Measurements from ENCODE around the gene PNO1.
"Not testable (repeated sequence)": the region's sequence is repeated elsewhere in the genome, so short reads cannot be mapped to it uniquely, and the experiment has no call there.

Gene PNO1

DNA sequence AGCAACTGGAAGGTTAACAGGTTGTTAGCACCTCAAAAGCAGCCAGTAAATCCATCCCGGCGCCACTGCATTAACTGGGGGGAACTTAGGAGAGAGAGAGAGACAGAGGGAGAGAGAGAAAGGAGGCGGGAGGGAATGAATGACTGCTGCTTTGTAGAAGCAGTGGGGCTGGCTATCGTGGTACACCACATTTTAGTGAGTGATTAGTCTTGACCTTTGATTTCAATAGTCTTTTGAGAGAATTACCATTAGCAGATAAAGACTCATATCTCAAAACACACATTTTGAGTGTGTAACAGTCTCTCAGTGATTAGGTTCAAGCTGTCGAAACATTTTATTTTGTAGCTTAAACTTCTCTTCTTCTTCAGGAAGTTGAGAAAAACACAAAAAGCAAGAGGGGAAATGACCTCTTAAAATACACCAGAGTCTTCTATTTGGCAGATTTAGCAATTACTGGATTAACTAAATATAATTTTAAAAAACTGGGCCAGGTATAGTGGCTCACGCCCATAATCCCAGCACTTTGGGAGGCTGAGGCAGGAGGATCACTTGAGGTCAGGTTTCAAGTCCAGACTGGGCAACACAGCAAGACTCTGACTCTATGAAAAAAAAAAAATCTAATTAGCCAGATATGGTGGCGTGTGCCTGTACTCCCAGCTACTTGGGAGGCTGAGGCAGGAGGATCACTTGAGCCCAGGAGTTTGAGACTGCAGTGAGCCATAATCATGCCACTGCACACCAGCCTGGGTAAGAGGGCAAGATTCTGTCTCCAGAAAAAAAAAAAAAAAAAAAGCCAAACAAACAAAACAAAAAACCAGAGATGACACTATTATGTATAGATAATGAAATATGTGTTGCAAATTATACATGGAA, 22.0 kb upstream of the PNO1 start:
- Mint-ChIP-seq H3K9me3 (no peaks in the 10 kb centered on the region), H3K36me3 (peaks cover 56% of the 10 kb centered on the region), H3K4me1 (no peaks in the 10 kb centered on the region), H3K27ac (peak overlapping the region; percentile 66), H3K4me3 (no peak overlapping the region)
- DNase-seq (ENCODE audit: low spot score in 2 of 2) (no peak), ATAC-seq (no peak)

DNA sequence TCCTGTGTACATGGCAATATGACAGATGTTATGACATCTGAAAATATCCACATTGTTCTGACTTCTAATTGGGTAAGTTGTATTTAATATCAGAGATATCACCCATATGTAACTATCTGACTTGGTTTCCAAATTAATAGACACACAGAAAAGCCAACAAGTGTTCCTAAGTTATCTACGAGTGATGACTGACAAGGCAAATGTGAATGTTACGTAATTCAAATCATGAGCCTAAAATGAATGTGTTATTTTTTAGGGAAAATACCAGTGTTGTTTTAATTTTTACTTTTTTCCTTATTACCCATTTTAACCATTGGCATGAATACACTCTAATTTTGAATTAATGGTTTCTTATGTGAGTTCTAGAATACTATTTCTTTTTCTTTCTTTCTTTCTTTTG, 15.8 kb upstream of the PNO1 start:
- Mint-ChIP-seq H3K9me3 (no peaks in the 10 kb centered on the region), H3K36me3 (peaks cover 23% of the 10 kb centered on the region), H3K27ac (no peak overlapping the region), H3K4me3 (no peak overlapping the region), H3K4me1 (no peaks in the 10 kb centered on the region)
- DNase-seq (ENCODE audit: low spot score in 2 of 2) (no peak), ATAC-seq (no peak)

DNA sequence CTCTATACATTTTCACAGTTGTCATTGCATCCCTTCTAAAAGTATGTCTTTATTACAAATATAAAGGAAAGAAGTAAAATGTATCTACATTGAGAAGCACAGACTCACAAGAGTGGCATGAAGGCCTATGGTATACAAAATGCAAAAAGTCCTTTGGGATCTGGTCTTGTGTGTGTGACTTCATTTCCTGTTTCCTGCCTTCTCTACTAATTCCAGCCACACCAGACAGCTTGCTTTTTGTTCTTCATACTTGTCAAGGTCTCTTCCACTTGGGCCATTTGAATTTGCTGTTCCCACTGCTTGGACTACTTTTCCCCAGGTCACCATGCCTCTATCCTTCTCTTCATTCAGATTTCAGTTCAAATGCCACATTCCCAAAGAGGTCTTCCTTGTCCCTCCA, 6.7 kb upstream of the PNO1 start:
- H3K4me1 Mint-ChIP-seq: peaks cover 12% of the 10 kb centered on the region
- H3K9me3 Mint-ChIP-seq: no peaks in the 10 kb centered on the region
- H3K4me3 Mint-ChIP-seq: no peak overlapping the region
- DNase-seq (ENCODE audit: low spot score in 2 of 2): no peak
- H3K36me3 Mint-ChIP-seq: peaks cover 6% of the 10 kb centered on the region
- ATAC-seq: no peak
- H3K27ac Mint-ChIP-seq: no peak overlapping the region

DNA sequence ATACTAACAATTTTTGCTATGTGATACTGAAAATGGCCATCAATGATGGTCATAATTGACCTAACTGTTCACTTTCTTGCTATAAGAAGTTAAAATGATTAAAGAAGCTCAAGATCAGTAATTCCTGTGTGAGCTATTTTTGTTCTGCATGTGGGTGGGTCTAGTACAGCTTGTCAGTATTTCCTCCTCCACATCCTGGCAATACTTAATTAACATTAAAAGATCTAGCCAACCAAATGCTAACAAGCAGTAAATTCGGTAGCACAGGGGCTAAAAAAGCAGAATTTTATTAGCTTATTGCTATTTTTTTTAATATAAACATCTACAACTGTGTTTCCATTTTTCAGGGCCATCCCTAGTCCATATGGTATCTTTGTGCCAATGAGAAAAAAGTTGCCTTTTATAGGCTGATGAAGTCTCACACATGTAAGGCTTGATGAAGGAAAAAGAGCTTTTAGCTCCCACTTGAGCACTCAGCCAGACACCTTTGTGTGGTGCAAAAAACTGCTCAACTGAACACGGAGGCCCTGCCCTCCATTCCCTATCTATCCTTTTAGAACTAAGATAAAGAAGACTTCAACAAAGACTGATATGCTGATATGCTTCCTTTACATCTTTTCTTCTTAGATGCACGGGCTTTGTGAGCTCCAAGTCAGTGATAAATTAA, 4.9 kb upstream of the PNO1 start:
- H3K36me3 Mint-ChIP-seq: peaks cover 11% of the 10 kb centered on the region
- H3K9me3 Mint-ChIP-seq: no peaks in the 10 kb centered on the region
- ATAC-seq (no peak), DNase-seq (ENCODE audit: low spot score in 2 of 2) (no peak)
- no peak overlapping the region for H3K27ac Mint-ChIP-seq
- no peak overlapping the region for H3K4me3 Mint-ChIP-seq
- peaks cover 25% of the 10 kb centered on the region for H3K4me1 Mint-ChIP-seq

DNA sequence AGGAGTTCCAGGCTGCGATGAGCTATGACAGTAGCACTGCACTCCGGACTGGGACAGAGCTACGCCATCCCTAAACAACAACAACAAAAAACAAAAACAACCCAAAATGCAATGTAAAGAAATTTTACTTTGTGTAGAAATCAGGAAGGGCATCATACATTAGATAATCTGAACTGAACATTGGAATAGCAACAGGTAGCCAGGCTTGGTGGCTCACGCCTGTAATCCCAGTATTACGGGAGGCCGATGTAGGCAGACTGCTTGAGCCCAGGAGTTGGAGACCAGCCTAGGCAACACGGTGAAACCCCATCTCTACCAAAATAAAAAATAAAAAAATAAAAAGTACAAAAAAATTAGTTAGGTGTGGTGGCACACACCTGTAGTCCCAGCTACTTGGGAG, 2.1 kb upstream of the PNO1 start:
- Mint-ChIP-seq H3K27ac (no peak overlapping the region), H3K36me3 (peaks cover 30% of the 10 kb centered on the region), H3K4me3 (peak overlapping the region; percentile 98), H3K9me3 (no peaks in the 10 kb centered on the region), H3K4me1 (peaks cover 34% of the 10 kb centered on the region)
- no peak for DNase-seq (ENCODE audit: low spot score in 2 of 2)
- no peak for ATAC-seq

DNA sequence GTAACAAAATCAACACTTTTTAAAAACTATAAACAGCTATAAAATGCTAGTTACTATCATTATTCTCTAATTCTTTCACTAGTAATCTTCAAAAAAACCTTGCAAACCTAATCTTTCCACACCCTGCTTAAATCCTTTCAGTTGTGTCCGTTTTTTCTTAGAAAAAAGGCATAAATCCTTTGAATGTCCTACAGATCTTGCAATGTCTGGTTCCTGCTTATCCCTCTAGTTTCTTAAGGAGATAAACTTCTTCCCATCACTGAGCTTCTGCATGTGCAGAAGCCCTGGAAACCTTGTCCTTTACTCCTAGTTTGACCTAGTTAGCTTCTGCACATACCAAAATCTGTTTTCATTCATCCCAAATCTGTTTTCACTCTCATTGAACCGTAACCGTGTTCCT, 1.3 kb upstream of the PNO1 start:
- H3K4me1 Mint-ChIP-seq: peaks cover 34% of the 10 kb centered on the region
- peaks cover 38% of the 10 kb centered on the region for H3K36me3 Mint-ChIP-seq
- DNase-seq (ENCODE audit: low spot score in 2 of 2) (no peak), ATAC-seq (no peak)
- H3K27ac Mint-ChIP-seq: peak overlapping the region; percentile 100
- no peaks in the 10 kb centered on the region for H3K9me3 Mint-ChIP-seq
- peak overlapping the region; percentile 98 for H3K4me3 Mint-ChIP-seq

DNA sequence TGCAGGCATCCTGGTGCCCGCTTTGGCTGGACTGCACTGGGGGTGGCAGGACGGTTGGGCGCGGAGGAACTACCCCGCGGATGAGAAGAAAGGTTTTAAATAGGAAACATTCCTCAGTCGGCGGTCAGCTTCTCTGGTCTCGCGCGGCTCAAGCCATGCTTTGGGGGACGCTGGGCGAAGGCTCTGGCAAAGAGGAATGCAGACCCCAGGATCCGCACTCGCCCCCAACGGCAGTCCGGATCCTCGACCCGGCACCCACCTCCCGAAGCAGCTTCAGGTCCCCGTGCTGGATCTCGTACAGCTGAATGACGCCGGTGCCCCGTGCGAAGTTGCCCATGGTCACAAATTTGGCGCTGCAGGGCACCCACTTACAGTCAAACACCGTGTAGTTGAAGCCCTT, 686 bp upstream of the PNO1 start:
- Mint-ChIP-seq H3K9me3 (no peaks in the 10 kb centered on the region), H3K4me1 (peaks cover 30% of the 10 kb centered on the region), H3K36me3 (peaks cover 43% of the 10 kb centered on the region), H3K27ac (peak overlapping the region; percentile 100), H3K4me3 (peak overlapping the region; percentile 98)
- DNase-seq (ENCODE audit: low spot score in 2 of 2): no peak
- peak; percentile 73 for ATAC-seq

DNA sequence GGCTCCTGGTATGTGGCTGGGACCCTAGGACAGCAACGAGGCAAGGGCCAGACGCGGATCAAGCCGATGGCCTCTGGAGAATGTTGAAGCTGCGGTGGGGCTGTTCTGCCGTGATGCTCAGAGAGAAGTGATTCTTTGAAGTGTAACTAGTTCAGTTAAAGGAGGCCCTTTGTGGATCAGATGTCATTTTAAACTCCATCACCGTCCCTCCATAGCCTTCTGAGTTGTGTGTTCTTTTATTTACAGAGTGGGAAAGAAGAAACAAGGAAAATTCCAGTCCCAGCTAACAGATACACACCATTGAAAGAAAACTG, 403 bp downstream of the PNO1 start:
- no peaks in the 10 kb centered on the region for H3K9me3 Mint-ChIP-seq
- H3K27ac Mint-ChIP-seq: peak overlapping the region; percentile 100
- H3K36me3 Mint-ChIP-seq: peaks cover 54% of the 10 kb centered on the region
- ATAC-seq: no peak
- peaks cover 30% of the 10 kb centered on the region for H3K4me1 Mint-ChIP-seq
- no peak for DNase-seq (ENCODE audit: low spot score in 2 of 2)
- H3K4me3 Mint-ChIP-seq: peak overlapping the region; percentile 98

DNA sequence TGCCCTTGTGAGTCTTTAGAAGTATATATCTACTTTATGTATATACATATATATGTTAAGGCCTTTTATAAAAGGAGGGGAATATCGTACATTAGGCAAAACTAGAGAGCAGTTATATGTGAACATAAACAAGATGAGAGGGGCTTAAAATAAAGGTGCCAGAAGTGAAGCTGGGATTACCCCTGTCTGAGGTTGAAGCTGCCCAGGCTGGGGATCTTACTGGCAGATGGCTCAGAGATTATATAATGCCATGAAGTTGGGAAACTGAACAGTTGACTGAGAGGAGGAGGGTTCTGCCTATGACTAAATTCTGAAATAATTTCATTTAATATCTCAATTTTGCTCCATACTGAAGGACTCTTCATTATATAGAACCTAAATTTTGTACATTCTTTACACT, 6.0 kb downstream of the PNO1 start:
- peaks cover 12% of the 10 kb centered on the region for H3K4me1 Mint-ChIP-seq
- no peak for ATAC-seq
- no peak overlapping the region for H3K4me3 Mint-ChIP-seq
- no peak overlapping the region for H3K27ac Mint-ChIP-seq
- no peaks in the 10 kb centered on the region for H3K9me3 Mint-ChIP-seq
- no peak for DNase-seq (ENCODE audit: low spot score in 2 of 2)
- H3K36me3 Mint-ChIP-seq: peaks cover 95% of the 10 kb centered on the region

DNA sequence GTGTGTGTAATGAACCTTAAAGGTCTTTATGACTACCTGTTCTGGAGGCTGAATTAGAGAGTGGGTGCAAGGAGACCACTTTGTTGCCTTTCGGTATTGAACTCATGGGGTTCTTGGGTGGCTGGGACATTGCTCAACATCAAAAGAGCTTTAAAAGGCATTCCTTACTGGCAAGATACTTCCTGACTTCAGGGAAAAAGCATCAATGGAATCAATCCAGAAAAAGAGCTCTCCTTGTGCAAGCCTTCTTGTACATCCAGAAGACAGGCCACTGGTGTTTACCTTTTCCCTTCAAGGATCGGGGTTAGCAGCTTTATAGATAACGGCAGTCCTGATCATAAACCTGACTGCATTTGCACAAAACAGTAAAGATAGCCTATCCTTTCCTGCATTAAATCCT, 9.5 kb downstream of the PNO1 start:
- ATAC-seq (no peak), DNase-seq (ENCODE audit: low spot score in 2 of 2) (no peak)
- H3K9me3 Mint-ChIP-seq: no peaks in the 10 kb centered on the region
- no peak overlapping the region for H3K27ac Mint-ChIP-seq
- no peaks in the 10 kb centered on the region for H3K4me1 Mint-ChIP-seq
- H3K4me3 Mint-ChIP-seq: no peak overlapping the region
- peaks cover 65% of the 10 kb centered on the region for H3K36me3 Mint-ChIP-seq

DNA sequence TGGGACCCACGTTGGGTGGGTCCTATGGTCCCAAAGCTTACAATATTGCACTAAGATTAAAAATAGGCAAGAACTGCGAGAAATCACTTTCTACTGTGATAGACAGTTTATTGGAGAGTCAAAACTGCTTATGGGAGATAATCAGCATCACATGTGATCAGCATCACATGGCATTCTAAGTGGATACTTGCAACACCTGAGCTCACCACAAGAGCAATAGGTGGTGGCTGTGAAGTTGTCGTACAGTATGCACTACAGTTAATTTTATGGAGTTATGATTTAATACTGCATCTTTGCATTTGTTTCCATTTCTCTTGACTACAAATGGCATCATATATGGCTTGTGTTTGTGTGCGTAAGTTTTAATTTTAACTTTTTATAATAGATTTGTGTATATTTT, 11.6 kb downstream of the PNO1 start:
- H3K4me3 Mint-ChIP-seq: no peak overlapping the region
- H3K9me3 Mint-ChIP-seq: no peaks in the 10 kb centered on the region
- H3K36me3 Mint-ChIP-seq: peaks cover 43% of the 10 kb centered on the region
- DNase-seq (ENCODE audit: low spot score in 2 of 2): no peak
- no peak overlapping the region for H3K27ac Mint-ChIP-seq
- no peaks in the 10 kb centered on the region for H3K4me1 Mint-ChIP-seq
- no peak for ATAC-seq

DNA sequence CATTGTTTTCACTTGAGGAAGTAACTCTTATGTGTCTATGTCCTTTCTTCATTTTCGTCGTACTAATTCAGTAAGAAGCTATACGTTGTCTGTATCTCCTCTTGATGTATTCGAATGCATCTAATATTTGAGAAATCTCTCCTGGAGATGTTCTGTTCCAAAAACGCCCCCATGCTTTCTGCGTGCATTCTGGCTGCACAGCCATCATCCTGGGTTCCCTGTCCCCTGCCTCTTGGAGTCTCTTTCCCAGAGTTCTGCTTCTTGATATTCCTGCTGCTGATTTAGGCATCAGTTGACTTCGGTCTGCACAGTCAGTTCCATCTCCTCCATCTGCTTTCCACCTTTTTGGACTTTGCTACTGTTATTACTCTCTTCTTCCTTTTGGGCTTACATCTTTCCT, 13.5 kb downstream of the PNO1 start:
- Mint-ChIP-seq H3K9me3 (no peaks in the 10 kb centered on the region), H3K27ac (no peak overlapping the region), H3K4me3 (no peak overlapping the region), H3K4me1 (no peaks in the 10 kb centered on the region), H3K36me3 (peaks cover 25% of the 10 kb centered on the region)
- DNase-seq (ENCODE audit: low spot score in 2 of 2): no peak
- ATAC-seq: no peak

DNA sequence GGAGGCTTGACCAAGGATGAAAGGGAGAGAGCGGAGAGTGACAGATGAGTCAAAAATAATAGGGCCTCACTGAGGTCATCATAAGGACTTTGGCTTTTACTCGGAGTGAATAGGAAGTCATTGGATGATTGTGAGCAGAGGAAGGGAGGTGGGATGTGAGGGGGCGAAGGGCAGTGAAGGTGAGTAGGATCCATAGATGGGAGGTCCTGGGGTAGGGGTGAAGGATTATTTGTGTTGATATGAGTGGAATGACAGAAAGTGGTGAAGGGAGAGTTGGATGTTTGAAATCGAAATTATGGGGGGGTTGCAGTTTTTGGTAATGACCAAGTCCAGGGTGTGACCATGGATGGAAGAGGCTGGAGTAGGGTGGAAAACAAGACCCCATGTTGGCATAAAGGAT, 14.0 kb downstream of the PNO1 start:
- Mint-ChIP-seq H3K36me3 (peaks cover 20% of the 10 kb centered on the region), H3K9me3 (no peaks in the 10 kb centered on the region), H3K27ac (no peak overlapping the region), H3K4me1 (no peaks in the 10 kb centered on the region), H3K4me3 (no peak overlapping the region)
- DNase-seq (ENCODE audit: low spot score in 2 of 2) (no peak), ATAC-seq (no peak)

DNA sequence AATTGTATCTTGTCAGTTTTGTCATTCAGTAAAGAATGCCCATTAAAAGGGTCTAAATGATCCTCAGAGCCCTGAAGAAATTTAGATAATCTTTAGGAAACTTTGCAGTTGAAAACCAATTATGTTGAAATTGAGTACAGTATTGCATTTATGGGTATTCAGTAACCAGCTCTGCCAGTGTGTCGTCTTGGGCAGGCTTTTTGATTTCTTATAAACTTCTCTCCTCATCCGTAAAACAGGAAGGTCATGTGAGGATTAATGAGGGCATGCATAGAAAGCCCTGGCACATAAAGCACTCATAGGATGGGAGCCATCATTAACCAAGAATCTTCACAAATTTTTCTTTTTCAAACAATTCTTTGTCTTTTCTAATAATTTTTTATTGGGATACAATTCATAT, 14.8 kb downstream of the PNO1 start:
- Mint-ChIP-seq H3K36me3 (peaks cover 18% of the 10 kb centered on the region), H3K4me3 (no peak overlapping the region), H3K27ac (no peak overlapping the region), H3K4me1 (no peaks in the 10 kb centered on the region), H3K9me3 (no peaks in the 10 kb centered on the region)
- ATAC-seq (no peak), DNase-seq (ENCODE audit: low spot score in 2 of 2) (no peak)

DNA sequence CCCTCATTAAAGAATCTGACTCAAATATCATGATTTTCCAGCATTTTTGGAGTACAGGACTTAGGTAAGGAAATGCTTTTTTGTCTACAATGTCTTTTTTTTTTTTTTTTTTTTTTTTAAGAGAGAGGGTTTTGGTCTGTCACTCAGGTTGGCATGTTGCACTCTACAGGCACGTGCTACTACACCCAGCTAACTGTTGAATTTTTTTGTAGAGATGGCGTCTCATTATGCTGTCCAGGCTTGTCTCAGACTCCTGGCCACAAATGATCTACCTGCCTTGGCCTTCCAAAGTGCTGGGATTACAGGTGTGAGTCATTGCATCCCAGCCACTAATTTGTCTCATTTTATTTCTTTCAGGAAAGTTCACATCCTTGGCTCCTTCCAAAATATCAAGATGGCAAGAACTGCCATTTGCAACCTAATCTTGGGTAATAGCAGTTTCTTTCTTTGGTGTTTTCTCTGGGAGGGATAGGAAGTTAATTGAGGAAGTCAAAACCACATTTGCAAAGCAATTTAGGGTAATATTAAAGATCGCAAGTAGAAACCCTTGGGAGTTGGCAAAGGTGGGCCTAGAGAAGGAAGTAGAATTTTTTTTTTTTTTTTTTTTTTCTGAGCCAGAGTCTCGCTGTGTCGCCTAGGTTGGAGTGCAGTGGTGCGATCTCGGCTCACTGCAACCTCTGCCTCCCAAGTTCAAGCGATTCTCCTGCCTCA, 15.5 kb downstream of the PNO1 start:
- Mint-ChIP-seq H3K4me1 (peaks cover under 1% of the 10 kb centered on the region), H3K9me3 (no peaks in the 10 kb centered on the region), H3K36me3 (peaks cover 18% of the 10 kb centered on the region), H3K27ac (no peak overlapping the region), H3K4me3 (no peak overlapping the region)
- DNase-seq (ENCODE audit: low spot score in 2 of 2) (no peak), ATAC-seq (no peak)

DNA sequence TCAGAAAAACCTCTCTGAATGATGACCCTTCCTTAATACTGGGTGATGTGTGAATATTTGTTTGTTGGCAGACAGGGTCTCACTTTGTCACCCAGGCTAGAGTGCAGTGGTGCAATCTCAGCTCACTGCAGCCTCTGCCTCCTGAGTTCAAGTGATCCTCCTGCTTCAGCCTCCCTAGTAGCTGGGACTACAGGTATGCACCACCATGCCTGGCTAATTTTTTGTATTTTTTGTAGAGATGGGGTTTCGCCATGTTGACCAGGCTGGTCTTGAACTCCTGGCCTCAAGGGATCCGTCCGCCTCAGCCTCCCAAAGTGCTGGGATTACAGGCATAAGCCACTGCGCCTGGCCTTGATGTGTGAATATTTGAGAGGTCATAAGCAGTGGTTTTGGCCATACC, 17.5 kb downstream of the PNO1 start:
- DNase-seq (ENCODE audit: low spot score in 2 of 2); H3K27ac Mint-ChIP-seq; H3K9me3 Mint-ChIP-seq; H3K4me3 Mint-ChIP-seq; ATAC-seq; H3K4me1 Mint-ChIP-seq: not testable (repeated sequence)
- peaks cover 33% of the 10 kb centered on the region for H3K36me3 Mint-ChIP-seq
